ENCODE measurements around the gene CCDC127.

GRCh38 chr5:164244-164643 lies 53.7 kb downstream of the CCDC127 start:
- TF ChIP-seq FOXM1 (IDR thresholded peaks at IDR 0.05; ENCODE audit: borderline replicate concordance, low read depth): no peak
- no peak for TF ChIP-seq YY1 (IDR thresholded peaks at IDR 0.05; ENCODE audit: low read depth)
- TF ChIP-seq MAX (IDR thresholded peaks at IDR 0.05): no peak
- no peak for TF ChIP-seq EP300 (IDR thresholded peaks at IDR 0.05; ENCODE audit: borderline replicate concordance)
- no peak for TF ChIP-seq CREB1 (IDR thresholded peaks at IDR 0.05; ENCODE audit: low read depth)
- TF ChIP-seq NFIC (IDR thresholded peaks at IDR 0.05): no peak
- TF ChIP-seq RAD21 (IDR thresholded peaks at IDR 0.05; ENCODE audit: low read depth): no peak
